Natural killer cell (primary cell): ENCODE data around the gene UBL7. TPM values are rescaled to one million over a fixed set of nuclear protein-coding genes. Genes with fewer than 3 reads are reported as not detected.

Source experiments
- ATAC-seq, 3 donors: fragments of 150-1000 bp in 2 of 3; fragments of 200-7000 bp in 1 of 3; cut with Tn5 transposase; 1 replicate in 1 of 3; 2 replicates in 2 of 3; pipeline ENCODE4 v1.10.0; 2021; ENCODE audit warnings: mild to moderate bottlenecking in 2 of 3, moderate library complexity in 2 of 3
- DNase-seq, 2 donors: peaks; one replicate each; pipeline versions ENCODE4 v3.0.0 to v3.0.0-alpha.2; 2013 to 2021; ENCODE audit warnings: mixed read lengths in 1 of 2
- H3K27ac ChIP-seq: one replicate; pipeline ENCODE4 v1.5.1; 2013; ENCODE audit warnings: mild to moderate bottlenecking, low read length
- H3K27me3 ChIP-seq: one replicate; pipeline ENCODE4 v1.6.1; 2013; ENCODE audit warnings: low read length; ENCODE audit not compliant: control insufficient read depth, insufficient read depth
- H3K36me3 ChIP-seq: one replicate; pipeline ENCODE4 v1.6.1; 2013; ENCODE audit warnings: low read length; ENCODE audit not compliant: control insufficient read depth, insufficient read depth
- H3K4me1 ChIP-seq: one replicate; pipeline ENCODE4 v1.6.1; 2013; ENCODE audit warnings: low read length; ENCODE audit not compliant: control insufficient read depth, insufficient read depth
- H3K4me3 ChIP-seq: one replicate; pipeline ENCODE4 v1.5.1; 2013; ENCODE audit warnings: low read length
- H3K9me3 ChIP-seq: one replicate; pipeline ENCODE4 v1.6.1; 2013; ENCODE audit warnings: low read length; ENCODE audit not compliant: control insufficient read depth, insufficient read depth
- H3K27ac Mint-ChIP-seq, 2 donors: one replicate each; pipeline ENCODE4 v1.8.0; 2022; ENCODE audit warnings: mild to moderate bottlenecking in 2 of 2, mixed read lengths in 2 of 2, moderate library complexity in 1 of 2
- H3K27me3 Mint-ChIP-seq, 2 donors: one replicate each; pipeline ENCODE4 v1.8.0; 2022; ENCODE audit warnings: low read depth in 2 of 2, mixed read lengths in 2 of 2
- H3K36me3 Mint-ChIP-seq: one replicate; pipeline ENCODE4 v1.8.0; 2022; ENCODE audit warnings: mixed read lengths
- H3K4me1 Mint-ChIP-seq, 2 donors: one replicate each; pipeline ENCODE4 v1.8.0; 2022; ENCODE audit warnings: mixed read lengths in 2 of 2
- H3K4me3 Mint-ChIP-seq: one replicate; pipeline ENCODE4 v1.8.0; 2022; ENCODE audit warnings: mild to moderate bottlenecking, moderate library complexity, mixed read lengths
- H3K9me3 Mint-ChIP-seq, 2 donors: one replicate each; pipeline ENCODE4 v1.8.0; 2022; ENCODE audit warnings: mixed read lengths in 2 of 2
- CTCF ChIP-seq: fragments of 200-600 bp; IDR thresholded peaks from one replicate; pipeline ENCODE4 v1.8.0; 2022; ENCODE audit warnings: antibody characterized with exemption
- WGBS: methylation state at CpG from one replicate; pipeline ENCODE4 v1.1.7; 2013; ENCODE audit warnings: missing lambda C conversion rate; ENCODE audit not compliant: insufficient coverage; 5-methylcytosine and 5-hydroxymethylcytosine counted together
- intact Hi-C: fragments of 100-400 bp; cut with micrococcal nuclease; formaldehyde crosslinking; loops from one replicate; pipeline ENCODE4 v1.14.2; 2022
- total RNA-seq, 4 donors: library from RNA; stranded (reverse); fragments of 120-200 nt in 1 of 4; gene quantifications; one replicate each; pipeline versions ENCODE4 v1.2.3 to v1.2.4, GENCODE V29; 2013 to 2022

Gene UBL7
- total RNA-seq, 3 donors from 2014 or later (not counting 1 experiment from before 2014, with no cell fraction given), result 25.1 to 38.7 (median 29.0) TPM

- Mint-ChIP-seq H3K36me3 (no peaks in the 10 kb centered on the region), H3K9me3 (no peaks in the 10 kb centered on the region), H3K27ac (peak overlapping the region in 1 of 2 donors; percentile 77), H3K4me3 (peak overlapping the region; percentile 75), H3K4me1 (peaks cover 18 to 63% of the 10 kb centered on the region in 2 donors), H3K27me3 (no peaks in the 10 kb centered on the region)
- 59% methylated on average over 8 of the region's 8 CpGs for WGBS
- H3K9me3 ChIP-seq, result no peaks in the 10 kb centered on the region
- no peak overlapping the region for H3K27ac ChIP-seq
- H3K4me1 ChIP-seq, result peaks cover 69% of the 10 kb centered on the region
- ATAC-seq (no peak), DNase-seq (peak in 1 of 2 donors; percentile 15)
- no peak overlapping the region for H3K4me3 ChIP-seq
- no peak for TF ChIP-seq CTCF
- intact Hi-C loops, result no loop called here
- H3K27me3 ChIP-seq, result no peaks in the 10 kb centered on the region
- no peaks in the 10 kb centered on the region for H3K36me3 ChIP-seq
Measured at GRCh38 chr15:74431645-74432044, 29.3 kb downstream of the UBL7 start.

GRCh38 chr15:74431116-74431515 lies 29.8 kb downstream of the UBL7 start:
- H3K4me1 Mint-ChIP-seq, result peaks cover 18 to 63% of the 10 kb centered on the region in 2 donors
- 89% methylated on average over 1 of the region's 1 CpG for WGBS

GRCh38 chr15:74430510-74430951 lies 30.4 kb downstream of the UBL7 start:
- intact Hi-C loops, result no loop called here
- Histone ChIP-seq H3K4me3 (no peak overlapping the region), H3K4me1 (peaks cover 71% of the 10 kb centered on the region), H3K27ac (no peak overlapping the region), H3K27me3 (no peaks in the 10 kb centered on the region), H3K9me3 (no peaks in the 10 kb centered on the region), H3K36me3 (no peaks in the 10 kb centered on the region)
- Mint-ChIP-seq H3K9me3 (no peaks in the 10 kb centered on the region), H3K4me3 (no peak overlapping the region), H3K4me1 (peaks cover 18 to 66% of the 10 kb centered on the region in 2 donors), H3K27me3 (no peaks in the 10 kb centered on the region), H3K27ac (no peak overlapping the region), H3K36me3 (no peaks in the 10 kb centered on the region)
- ATAC-seq, result no peak
- no peak for TF ChIP-seq CTCF
- no peak for DNase-seq
- 71% methylated on average over 6 of the region's 6 CpGs for WGBS

More at GRCh38 chr15:74431116-74431515, 29.8 kb downstream of the UBL7 start:
- no peak overlapping the region for H3K4me3 ChIP-seq
- H3K27me3 ChIP-seq, result no peaks in the 10 kb centered on the region
- TF ChIP-seq CTCF, result no peak
- H3K9me3 ChIP-seq, result no peaks in the 10 kb centered on the region
- Mint-ChIP-seq H3K36me3 (no peaks in the 10 kb centered on the region), H3K4me3 (peak overlapping the region; percentile 75), H3K9me3 (no peaks in the 10 kb centered on the region), H3K27ac (peak overlapping the region in 1 of 2 donors; percentile 77), H3K27me3 (no peaks in the 10 kb centered on the region)
- ATAC-seq, result no peak
- no peaks in the 10 kb centered on the region for H3K36me3 ChIP-seq
- H3K4me1 ChIP-seq, result peaks cover 69% of the 10 kb centered on the region
- intact Hi-C loops, result no loop called here
- no peak overlapping the region for H3K27ac ChIP-seq
- no peak for DNase-seq

DNA sequence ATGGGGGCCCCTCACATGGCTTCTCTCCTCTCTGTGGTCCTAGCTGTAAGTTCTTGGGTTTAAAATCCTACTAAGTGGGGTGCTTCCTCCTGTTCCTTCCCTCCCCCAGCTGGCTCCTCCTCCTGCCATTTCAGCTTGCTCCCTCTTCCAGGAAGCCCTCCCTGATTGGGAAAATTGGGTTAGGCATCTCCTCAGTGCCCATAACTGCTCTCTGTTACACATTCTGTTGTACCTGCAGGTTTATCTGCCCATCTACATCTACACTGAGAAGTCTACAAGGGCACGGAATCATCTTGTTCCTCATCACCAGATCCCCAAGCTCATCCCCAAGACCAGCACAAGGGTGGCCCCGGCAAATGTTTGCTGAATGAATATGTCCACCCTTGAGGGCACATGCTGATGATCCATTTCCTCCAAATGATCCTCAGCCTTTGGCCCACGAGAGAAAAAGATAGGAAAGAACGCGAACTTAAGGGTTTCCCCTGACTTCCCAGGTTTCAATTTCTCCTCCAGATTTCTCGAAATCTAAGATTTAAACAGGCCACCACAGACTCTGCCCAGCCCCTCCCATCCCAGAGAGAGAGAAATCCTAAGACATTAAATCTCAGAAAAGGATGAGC lies 31.1 kb downstream of the UBL7 start:
- no peak overlapping the region for H3K27ac ChIP-seq
- H3K4me1 Mint-ChIP-seq, result peaks cover 18 to 63% of the 10 kb centered on the region in 2 donors
- no peak for ATAC-seq

More for the DNA sequence above, 31.1 kb downstream of the UBL7 start:
- H3K9me3 ChIP-seq, result no peaks in the 10 kb centered on the region
- no peak overlapping the region for H3K4me3 ChIP-seq
- no peaks in the 10 kb centered on the region for H3K27me3 ChIP-seq
- DNase-seq, result no peak
- H3K36me3 ChIP-seq, result no peaks in the 10 kb centered on the region
- peaks cover 70% of the 10 kb centered on the region for H3K4me1 ChIP-seq
- 82% methylated on average over 6 of the region's 6 CpGs for WGBS
- Mint-ChIP-seq H3K36me3 (no peaks in the 10 kb centered on the region), H3K27me3 (no peaks in the 10 kb centered on the region), H3K27ac (peak overlapping the region in 1 of 2 donors; percentile 60), H3K4me3 (no peak overlapping the region), H3K9me3 (no peaks in the 10 kb centered on the region)
- no peak for TF ChIP-seq CTCF
- intact Hi-C loops, result no loop called here
